Activated T-cell treated with anti-CD3 and anti-CD28 coated beads for 1 hour (primary cell): ENCODE results near the gene CD40.

Experiments used
- DNase-seq: peaks from one replicate; pipeline ENCODE4 v3.0.0-alpha.2; 2020; ENCODE audit warnings: low read depth

CD40 gene

DNA sequence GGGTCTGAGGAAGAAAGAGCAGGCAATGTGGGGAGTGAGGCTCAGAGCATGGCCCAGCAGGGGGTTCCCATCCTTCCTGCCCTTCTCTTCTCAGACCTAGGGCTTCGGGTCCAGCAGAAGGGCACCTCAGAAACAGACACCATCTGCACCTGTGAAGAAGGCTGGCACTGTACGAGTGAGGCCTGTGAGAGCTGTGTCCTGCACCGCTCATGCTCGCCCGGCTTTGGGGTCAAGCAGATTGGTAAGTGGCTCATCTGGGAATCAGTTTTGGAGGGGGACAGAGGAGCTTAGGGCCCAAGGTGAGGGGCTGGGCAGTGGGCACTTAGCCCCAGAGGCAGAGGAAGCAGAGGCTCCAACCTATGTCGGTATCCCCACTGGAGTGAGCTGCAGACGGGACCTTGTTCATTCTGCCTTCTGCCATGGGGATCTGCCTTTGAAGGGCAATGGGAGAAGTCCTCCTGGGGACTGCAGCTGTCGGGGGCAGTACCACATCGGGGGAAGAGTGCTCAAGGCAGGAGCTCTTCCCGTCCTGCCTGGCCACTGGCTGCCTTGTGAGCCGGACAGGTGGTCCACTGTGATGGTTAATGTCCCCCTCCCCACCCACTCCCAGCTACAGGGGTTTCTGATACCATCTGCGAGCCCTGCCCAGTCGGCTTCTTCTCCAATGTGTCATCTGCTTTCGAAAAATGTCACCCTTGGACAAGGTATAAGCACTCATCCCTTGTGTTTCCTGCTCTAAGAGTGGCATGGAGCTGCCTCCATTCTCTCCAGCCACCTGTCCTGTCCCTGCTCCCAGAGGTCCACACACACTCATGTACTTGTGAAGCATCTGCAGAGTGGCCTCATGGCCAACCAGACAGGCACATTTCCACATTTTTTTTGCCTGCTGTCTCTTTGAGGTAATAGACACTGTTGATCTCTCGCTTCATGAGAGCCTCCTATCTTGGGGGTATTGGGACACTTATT, 4.7 kb downstream of the CD40 start:
- no peak for DNase-seq

DNA sequence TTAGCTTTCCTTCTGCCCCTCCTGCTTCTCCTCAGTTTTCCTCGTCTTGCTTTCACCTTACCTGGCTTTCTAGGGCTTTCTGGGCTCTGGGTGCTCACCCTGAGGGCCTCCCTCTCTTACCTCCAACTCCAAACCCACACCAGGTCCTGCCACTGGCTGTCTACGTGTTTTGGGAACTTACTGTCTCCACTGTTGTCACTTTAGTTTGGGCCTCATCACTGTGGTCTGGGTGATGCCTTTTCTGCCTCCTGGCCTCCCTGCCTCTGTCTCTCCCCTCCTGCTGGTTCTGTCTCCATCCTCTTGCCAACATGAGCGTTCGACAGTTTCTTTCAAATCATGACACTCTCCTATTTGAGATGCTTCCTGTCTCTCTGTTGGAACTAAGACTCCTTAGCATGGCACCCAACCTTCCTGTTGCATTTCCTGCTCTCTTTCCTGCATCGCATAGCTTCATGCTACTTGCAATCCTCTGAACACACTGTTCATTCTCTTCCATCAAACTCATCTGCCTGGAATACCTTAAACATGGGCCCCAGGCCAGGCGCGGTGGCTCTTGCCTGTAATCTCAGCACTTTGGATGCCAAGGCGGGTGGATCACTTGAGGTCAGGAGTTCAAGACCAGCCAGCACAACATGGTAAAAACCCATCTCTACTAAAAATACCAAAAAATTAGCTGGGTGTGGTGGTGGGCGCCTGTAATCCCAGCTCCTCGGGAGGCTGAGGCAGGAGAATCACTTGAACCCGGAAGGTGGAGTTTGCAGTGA, 5.5 kb downstream of the CD40 start:
- DNase-seq: no peak

DNA sequence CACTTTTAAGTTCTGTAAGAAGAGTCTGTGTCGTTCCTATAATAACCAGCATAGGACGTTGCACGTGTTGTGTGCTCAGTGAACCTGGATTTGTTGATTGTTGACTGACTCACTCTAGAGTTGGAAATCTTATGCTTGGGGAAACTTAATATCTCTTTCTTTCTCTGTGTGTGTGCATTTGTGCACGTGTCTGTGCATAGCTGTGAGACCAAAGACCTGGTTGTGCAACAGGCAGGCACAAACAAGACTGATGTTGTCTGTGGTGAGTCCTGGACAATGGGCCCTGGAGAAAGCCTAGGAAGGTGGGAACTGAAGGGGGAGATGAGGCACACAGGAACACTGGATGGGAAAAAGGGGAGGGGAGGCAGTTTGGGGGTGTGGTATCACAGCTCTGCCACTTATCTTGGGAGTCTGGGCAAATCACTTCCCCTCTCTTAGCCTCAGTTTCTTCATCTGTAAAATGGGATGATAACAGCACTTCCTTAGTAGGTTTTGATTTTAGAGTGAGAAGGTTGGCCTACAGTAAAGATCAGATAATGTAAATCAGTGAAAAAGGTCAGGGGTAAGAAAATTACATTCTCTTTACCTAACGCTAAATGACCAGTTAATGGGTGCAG, 8.4 kb downstream of the CD40 start:
- no peak for DNase-seq

DNA sequence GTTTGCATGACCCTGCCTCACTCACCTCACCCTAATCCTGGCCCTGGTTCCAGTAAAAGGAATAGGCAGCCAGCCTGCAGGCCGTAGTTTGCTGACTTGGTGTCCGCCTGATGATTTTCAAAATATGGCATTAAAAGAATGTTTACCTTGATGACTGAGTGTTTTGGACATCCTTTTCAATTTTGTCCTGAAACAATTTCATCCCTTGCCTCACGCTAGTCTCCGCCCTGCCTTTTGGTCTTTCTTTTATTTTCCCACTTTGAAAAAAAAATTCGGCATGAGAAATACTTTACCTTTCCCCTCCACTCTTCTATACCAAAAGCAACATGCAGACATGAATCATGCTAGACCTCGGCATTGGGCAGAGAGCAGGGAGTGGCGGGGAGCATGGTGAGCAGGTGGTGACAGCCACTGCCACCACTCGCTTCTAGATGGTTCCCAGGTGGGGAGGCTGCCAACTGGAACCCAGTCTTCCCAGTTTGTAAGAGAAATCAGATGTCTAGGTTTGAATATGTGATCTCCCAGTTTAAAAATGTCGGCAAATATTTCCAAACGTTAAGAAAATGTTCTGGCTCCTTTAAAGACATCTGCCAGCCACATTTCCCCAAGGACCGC, 9.4 kb downstream of the CD40 start:
- no peak for DNase-seq

DNA sequence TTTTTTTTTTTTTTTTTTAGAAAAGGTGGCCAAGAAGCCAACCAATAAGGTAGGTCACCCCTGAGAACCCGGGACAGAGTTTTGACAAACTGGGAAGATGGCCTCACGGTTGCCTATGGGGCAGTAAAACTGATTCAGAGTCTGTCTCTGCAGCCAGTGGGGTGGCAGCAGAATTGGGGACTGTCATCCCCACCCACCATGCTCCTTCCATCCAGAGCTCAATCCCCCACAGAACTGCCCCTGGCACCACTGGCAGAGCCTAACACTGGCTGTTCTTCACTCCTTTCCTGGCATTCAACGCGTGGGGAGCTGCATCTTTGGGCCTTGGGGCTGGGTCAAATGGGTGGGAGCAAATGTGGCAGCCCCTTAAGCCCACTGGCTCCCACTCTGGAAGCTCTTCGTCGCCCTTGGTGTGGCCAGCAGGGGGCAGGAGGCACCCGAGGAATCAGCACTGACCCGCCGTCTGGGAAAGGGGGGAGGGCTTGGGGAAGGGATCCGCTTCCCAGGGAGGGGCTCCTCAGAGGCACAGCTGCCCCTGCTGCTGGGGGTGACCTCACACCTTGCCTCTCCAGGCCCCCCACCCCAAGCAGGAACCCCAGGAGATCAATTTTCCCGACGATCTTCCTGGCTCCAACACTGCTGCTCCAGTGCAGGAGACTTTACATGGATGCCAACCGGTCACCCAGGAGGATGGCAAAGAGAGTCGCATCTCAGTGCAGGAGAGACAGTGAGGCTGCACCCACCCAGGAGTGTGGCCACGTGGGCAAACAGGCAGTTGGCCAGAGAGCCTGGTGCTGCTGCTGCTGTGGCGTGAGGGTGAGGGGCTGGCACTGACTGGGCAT, 10.4 kb downstream of the CD40 start:
- no peak for DNase-seq

DNA sequence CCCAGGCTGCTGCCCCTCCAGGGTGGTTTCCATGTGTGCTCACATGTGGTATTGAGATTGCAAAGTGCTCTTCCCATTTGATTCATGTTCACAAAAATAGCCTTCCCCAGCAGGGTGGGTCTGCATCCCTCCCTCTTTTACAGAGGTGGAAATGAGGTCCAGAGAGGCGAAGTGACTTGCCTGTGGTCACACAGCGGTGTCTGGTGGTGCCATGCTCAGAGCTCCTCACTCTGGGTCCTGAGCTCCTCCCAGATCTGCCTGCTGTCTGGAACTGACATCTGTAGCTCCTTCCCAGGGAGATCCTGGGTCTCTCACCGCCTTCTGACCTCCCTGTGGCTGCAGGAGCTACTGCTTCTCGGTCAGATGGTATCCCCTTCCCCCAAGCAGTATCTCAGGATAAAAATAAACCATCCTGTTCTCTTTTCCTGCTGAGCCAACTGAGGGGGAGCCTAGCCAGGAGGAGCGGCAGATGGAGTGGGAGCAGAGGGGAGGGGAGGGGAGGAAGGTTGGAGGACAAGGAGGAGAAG, 11.9 kb downstream of the CD40 start:
- no peak for DNase-seq

DNA sequence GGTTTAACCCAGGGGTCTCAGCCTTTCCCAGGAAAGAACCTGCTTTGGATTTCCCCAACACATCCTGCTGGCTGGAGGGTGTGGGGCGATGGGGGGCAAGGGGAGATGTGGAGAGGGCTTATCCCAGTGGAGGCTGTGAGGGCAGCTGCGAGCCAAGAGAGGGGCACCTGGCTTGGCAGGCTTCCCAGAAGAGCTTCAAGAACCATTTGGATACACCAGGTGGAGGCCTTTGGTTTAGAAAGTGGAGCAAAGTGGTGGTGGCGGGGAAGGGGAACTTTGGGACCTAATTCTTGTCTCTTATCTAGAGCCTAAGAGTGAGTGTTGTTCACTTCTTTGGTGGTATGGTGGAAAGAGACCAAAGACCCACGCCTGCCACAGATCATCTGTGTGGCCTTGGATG, 12.4 kb downstream of the CD40 start:
- no peak for DNase-seq

DNA sequence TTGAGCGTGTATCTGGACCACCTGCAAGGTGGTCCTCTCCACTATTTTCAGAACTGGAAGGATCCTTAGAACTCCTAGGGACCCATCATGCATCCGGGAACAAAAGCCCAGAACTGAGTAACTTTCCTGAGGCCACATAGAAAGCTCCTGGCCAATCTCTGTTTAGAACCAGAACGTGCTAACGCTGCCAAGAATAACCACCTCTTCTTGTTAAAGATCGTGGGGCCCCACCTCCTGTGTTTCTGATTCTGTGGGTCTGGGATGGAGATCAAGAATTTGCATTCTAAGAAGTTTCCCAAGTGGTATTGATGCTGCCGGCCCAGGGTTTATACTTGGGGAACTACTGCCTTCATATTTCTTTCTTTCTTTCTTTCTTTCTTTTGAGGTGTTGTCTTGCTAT, 13.3 kb downstream of the CD40 start:
- DNase-seq: no peak

DNA sequence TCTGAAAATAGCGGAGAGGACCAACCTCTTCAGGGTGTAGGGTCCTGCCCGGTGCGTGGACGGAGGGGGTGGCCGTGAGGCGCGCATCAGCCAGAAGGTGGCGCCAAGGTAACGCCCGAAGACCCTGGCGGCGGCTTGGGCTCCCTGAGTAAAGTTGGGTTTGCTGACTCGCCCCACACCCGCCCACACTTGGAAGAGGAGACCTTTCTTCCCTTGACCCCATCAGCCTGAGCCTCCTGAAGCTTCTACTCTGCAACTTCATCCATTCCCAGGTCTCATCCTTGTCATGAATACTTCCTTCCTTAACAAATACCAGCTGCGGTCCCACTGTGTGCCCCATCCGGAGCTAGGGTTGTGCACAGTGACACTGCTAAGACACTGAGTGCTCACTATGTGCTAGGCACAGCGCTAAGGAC, 14.6 kb downstream of the CD40 start:
- DNase-seq: peak; percentile 48

DNA sequence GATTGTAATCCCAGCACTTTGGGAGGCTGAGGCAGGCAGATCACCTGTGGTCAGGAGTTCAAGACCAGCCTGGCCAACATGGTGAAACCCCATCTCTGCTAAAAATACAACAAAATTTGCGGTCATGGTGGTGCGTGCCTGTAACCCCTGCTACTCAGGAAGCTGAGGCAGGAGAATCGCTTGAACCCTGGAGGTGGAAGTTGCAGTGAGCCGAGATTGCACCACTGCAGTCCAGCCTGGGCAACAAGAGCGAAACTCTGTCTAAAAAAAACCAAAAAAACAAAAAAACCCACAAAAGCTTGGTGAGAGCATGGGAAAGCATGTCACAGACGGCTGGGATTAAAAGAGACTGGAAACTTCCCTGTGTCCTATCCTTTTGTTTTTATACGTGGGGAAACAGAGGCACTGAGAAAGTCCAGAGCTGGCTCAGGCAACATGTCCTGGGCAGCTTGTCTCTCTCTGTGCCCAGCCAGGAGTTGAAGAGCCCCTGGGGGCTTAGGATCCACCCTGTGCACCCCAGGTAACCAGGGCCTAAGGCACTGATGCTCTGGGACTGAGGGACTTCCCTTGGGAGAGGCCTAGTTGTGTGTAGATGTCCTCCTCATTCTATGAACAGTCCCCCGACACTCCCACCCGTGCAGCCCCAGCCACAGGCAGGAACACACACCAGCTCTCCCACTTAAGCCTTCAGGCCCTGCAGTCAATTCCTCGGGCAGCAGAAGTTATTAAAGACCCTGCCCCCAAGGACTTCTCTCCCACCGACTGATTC, 16.0 kb downstream of the CD40 start:
- DNase-seq: no peak

DNA sequence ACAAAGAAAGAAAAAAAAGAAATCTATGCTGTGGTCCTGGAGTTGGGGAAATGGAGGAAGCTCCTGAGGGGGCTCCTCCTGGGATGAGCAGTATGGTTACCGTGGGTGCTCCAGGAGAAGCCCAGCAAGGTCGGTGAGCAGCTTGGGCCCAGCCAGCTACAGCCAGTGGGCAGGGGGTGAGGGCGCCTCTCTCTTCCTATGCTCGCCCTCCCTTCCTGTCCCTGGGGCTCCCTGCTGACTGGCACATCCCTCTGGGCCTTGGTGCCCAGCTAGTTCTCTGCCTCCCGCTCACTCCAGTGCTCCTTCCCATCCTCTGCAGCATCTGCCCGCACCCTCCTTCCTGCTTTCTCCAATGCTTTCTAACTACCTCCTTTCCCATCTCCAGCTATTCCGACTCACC, 16.6 kb downstream of the CD40 start:
- no peak for DNase-seq

DNA sequence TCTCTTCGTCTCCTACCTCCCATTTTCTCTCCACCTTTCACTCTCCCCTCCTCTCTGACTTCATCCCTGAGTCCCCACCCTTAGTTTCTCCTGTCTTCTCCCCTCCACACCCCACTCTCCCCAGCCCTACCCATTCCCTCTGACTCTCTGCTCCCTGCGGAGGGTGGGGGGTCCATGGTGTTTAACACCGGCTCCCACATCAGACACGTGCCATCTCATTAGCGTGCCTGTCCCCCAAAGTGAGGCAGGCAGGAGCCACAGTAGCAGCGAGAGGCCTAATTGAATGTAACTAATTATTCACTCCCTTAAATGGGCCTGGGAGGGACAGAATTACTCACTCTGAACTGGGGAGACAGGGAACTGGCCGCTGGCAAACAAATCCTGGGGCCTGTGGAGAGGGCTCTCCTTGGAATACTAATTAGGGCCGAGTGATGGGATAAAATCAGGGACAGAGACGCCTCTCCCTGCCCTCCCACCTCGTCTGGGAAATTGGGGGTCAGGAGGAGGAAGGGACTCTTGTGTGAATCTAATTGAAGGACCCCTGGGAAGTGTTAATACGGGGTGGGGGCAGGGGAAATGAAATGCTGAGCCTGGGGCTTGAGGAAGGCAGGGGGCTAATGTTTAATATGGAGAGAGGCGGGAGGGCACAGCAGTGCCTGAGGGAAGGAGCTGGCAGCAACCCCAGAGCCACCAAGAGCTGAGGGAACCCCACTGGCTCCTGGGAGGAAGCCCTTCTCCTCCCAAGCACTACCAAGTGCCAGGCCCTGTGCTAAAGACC, 17.9 kb downstream of the CD40 start:
- DNase-seq: no peak

DNA sequence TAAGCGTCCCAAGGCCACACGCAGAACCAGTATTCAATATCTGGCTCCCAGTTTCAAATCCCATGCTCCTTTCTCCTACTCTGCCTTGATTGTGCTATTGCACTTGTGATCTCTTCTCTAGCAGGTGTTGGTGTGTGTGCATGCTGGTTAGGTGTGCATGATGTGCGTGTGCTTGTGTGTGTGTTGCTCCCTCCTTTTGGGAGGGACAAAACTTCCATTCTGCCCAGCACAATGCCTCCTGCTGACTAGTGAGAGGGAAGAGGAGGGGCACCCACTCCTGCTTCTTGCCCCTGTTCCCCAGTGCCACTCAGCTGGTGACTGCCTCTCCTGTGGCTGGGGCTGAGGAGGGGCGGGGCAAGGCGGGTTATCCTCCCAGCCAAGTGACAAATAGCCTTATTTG, 19.7 kb downstream of the CD40 start:
- no peak for DNase-seq

DNA sequence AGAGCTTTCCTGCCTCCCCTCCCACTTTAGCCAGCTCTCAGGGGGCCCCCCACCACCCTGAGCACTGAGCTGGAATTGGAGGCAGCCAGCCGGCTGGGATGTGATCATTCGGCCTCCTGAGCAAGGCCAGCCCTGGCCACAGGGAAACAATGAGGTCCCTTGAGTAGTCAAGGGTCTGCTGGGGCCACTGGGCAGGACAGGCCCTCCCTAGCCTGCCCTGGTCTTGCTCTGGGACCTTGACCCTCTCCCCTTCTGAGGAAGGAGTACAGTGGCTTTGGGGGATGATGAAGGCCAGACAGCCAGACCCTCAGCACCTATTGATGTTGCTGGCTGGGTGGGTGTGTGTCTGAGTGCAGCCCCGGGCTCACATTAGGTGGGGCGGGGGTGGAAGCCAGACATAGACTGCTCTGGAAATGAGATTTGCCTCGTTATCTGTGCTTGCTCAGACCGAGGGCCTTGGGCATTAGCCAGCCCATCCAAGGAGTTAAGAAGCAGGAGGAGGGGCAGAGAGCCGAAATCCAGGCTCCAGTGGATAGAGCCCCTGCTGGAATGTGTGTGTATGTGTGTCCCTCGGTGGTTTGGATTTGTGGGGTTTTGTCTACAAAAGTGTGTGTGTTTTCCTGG, 21.3 kb downstream of the CD40 start:
- no peak for DNase-seq

DNA sequence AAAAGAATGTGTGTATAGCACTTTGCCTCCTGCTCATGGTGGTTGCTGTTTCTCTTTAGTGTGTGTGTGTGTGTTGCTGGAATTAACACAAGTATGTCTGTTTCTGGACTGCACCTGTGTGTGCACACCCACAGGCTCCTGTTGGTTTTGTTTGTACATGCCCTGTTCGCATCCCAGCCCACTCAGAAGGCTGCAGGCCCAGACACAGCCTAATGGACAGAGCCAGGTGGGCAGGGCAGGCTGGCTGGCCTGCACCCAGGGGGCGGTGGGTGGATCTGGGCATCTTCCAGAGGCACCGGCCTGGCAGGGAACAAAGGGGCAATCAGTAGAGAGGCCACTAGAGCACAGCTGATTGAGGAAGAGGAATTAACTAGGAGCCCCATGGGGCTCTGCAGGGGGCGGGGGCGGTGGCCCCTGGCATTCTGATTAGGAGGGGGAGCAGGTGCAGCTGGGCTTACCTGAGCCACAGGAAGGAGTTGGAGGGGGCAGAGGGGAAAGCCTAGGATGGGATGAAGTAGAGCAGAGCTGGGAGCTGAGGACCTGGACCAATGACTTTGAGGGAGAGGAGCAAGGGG, 21.9 kb downstream of the CD40 start:
- DNase-seq: no peak

DNA sequence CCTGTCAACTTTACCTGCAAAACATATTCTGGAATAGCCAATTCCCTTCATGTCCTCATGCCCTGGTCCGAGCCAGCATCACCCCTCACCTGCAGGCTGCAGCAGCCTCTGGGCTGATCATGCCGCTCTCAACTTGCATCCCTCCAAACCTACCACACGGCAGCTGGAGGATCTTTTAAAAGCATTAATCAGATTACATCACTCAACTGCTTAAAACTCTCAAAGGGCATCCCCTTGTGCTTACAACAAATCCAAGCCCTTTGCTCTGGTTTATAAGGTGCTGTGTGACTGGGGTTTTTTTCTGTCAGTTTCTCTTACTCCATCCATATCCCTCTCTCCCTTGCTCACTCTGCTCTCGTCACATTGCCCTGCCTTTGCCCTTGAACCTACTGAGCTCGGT, 24.0 kb downstream of the CD40 start:
- DNase-seq: no peak

DNA sequence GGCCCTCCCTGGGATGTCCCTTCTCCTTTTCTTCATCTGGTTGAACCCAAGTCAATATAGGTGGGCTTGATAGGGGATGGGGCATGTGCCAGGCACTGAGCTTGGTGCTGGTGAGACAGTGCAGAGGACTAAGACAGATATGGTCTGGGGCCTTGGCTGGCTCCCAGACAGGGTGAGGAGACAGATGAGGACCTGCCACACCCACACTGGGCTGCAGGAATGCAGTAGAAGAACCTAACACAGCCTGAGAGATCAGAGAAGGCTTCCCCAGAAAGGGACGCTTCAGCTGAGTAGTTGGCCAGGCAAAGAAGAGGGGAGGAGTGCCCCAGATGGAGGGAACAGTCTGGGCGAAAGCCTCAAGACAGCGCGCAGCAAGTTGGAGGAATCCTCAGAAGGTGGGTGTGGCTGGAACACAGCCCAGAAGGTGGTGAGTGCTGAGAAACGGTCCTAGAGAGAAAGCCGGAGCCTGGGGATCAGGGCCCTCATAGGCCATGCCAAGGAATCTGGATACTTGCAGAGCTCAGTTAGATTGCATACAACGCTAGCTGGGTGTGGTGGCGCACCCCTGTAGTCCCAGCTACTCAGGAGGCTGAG, 26.4 kb downstream of the CD40 start:
- no peak for DNase-seq

DNA sequence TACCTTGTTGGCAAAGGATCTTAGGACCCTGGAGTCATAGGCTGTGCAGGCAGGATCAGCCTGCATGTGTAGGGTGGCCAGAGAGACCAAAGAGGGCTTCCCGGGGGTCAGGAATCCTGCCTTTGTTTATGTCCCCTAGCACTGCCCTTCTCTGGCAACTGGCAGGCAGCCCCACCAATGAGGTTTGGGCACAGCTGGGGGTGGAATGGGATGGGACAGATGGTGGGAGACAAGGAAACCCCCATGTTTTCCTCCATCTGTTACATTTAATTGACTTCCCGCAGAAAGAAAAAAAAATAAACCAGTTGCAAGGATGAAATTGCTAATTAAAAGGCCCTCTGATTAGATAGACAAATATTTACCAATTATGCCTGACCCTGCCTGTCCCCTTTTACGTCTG, 27.6 kb downstream of the CD40 start:
- DNase-seq: no peak
